Measurements from ENCODE around the gene CFAP100.

GRCh38 chr3:126447456-126448106 is 52.9 kb downstream of the CFAP100 start:
- no peak for TF ChIP-seq CTCF (IDR thresholded peaks at IDR 0.05; ENCODE audit: insufficient read depth, low read depth, low read length)
- TF ChIP-seq EZH2 (IDR thresholded peaks at IDR 0.05; ENCODE audit: insufficient read depth, low read length), result no peak
